Chondrocyte (in vitro differentiated cells): ENCODE data around the gene TBX21. TPM values are rescaled to one million over a fixed set of nuclear protein-coding genes. Genes with fewer than 3 reads are reported as not detected.

Experiments
- DNase-seq: peaks from one replicate; pipeline ENCODE4 v3.0.0; 2021; ENCODE audit warnings: mixed read lengths, low spot score
- H3K27ac Mint-ChIP-seq: one replicate; pipeline ENCODE4 v1.8.0; 2021; ENCODE audit warnings: mild to moderate bottlenecking, moderate library complexity, mixed read lengths; ENCODE audit not compliant: unreplicated experiment
- H3K27me3 Mint-ChIP-seq: 2 replicates; pipeline ENCODE4 v1.8.0; 2021; ENCODE audit warnings: low read depth, mixed read lengths
- H3K36me3 Mint-ChIP-seq: 2 replicates; pipeline ENCODE4 v1.8.0; 2021; ENCODE audit warnings: low read depth, mixed read lengths
- H3K4me1 Mint-ChIP-seq: 2 replicates; pipeline ENCODE4 v1.8.0; 2021; ENCODE audit warnings: low read depth, mild to moderate bottlenecking, mixed read lengths
- H3K4me3 Mint-ChIP-seq: one replicate; pipeline ENCODE4 v1.8.0; 2021; ENCODE audit warnings: mild to moderate bottlenecking, moderate library complexity, mixed read lengths; ENCODE audit not compliant: unreplicated experiment
- H3K9me3 Mint-ChIP-seq: 2 replicates; pipeline ENCODE4 v1.8.0; 2021; ENCODE audit warnings: low read depth, mixed read lengths
- CTCF ChIP-seq: fragments of 200-600 bp; sonication (generic); IDR thresholded peaks from 2 replicates; pipeline ENCODE4 v1.5.0; 2021; ENCODE audit warnings: antibody characterized with exemption, mild to moderate bottlenecking, moderate library complexity
- total RNA-seq: library from RNA; stranded (reverse); gene quantifications from 3 replicates; pipeline ENCODE4 v1.2.1, GENCODE V29; 2021

The TBX21 gene
- total RNA-seq, 1 donor from 2014 or later, result not detected

GRCh38 chr17:47713980-47714700, 18.9 kb upstream of the TBX21 start:
- no peaks in the 10 kb centered on the region for H3K9me3 Mint-ChIP-seq
- H3K4me3 Mint-ChIP-seq, result no peak overlapping the region
- H3K4me1 Mint-ChIP-seq, result peaks cover 12% of the 10 kb centered on the region
- H3K27me3 Mint-ChIP-seq, result peaks cover 51% of the 10 kb centered on the region
- H3K27ac Mint-ChIP-seq, result no peak overlapping the region
- H3K36me3 Mint-ChIP-seq, result peaks cover 13% of the 10 kb centered on the region
- no peak for DNase-seq
- TF ChIP-seq CTCF, result no peak

- TF ChIP-seq CTCF, result no peak
- Mint-ChIP-seq H3K9me3 (no peaks in the 10 kb centered on the region), H3K4me1 (peaks cover 19% of the 10 kb centered on the region), H3K36me3 (peaks cover 10% of the 10 kb centered on the region), H3K27ac (no peak overlapping the region), H3K27me3 (peaks cover 53% of the 10 kb centered on the region), H3K4me3 (no peak overlapping the region)
- no peak for DNase-seq
Measured at GRCh38 chr17:47714773-47715396, 18.2 kb upstream of the TBX21 start.

- no peak for TF ChIP-seq CTCF
- no peak overlapping the region for H3K27ac Mint-ChIP-seq
Measured at GRCh38 chr17:47715669-47716325, 17.2 kb upstream of the TBX21 start.

GRCh38 chr17:47716375-47716774, 16.7 kb upstream of the TBX21 start:
- no peak for TF ChIP-seq CTCF
- Mint-ChIP-seq H3K9me3 (no peaks in the 10 kb centered on the region), H3K4me1 (peaks cover 29% of the 10 kb centered on the region), H3K4me3 (no peak overlapping the region), H3K27ac (no peak overlapping the region), H3K36me3 (peaks cover 1% of the 10 kb centered on the region), H3K27me3 (peaks cover 53% of the 10 kb centered on the region)
- no peak for DNase-seq

More at GRCh38 chr17:47715669-47716325, 17.2 kb upstream of the TBX21 start:
- no peak overlapping the region for H3K4me3 Mint-ChIP-seq
- H3K9me3 Mint-ChIP-seq, result no peaks in the 10 kb centered on the region
- H3K36me3 Mint-ChIP-seq, result peaks cover 4% of the 10 kb centered on the region
- peaks cover 53% of the 10 kb centered on the region for H3K27me3 Mint-ChIP-seq
- peaks cover 25% of the 10 kb centered on the region for H3K4me1 Mint-ChIP-seq
- DNase-seq, result no peak

- Mint-ChIP-seq H3K4me3 (no peak overlapping the region), H3K36me3 (no peaks in the 10 kb centered on the region), H3K27ac (no peak overlapping the region), H3K9me3 (no peaks in the 10 kb centered on the region), H3K27me3 (peaks cover 50% of the 10 kb centered on the region), H3K4me1 (peaks cover 29% of the 10 kb centered on the region)
- no peak for DNase-seq
- peak; percentile 64 for TF ChIP-seq CTCF
Measured at GRCh38 chr17:47717261-47717697, 15.8 kb upstream of the TBX21 start.
